LNCAP (cell line): ENCODE data around the gene STXBP5L.

Source experiments
- CTCF ChIP-seq: fragments of 450-650 bp; IDR thresholded peaks from 2 replicates; pipeline ENCODE4 v1.5.1; 2017; ENCODE audit warnings: mild to moderate bottlenecking

Gene STXBP5L

DNA sequence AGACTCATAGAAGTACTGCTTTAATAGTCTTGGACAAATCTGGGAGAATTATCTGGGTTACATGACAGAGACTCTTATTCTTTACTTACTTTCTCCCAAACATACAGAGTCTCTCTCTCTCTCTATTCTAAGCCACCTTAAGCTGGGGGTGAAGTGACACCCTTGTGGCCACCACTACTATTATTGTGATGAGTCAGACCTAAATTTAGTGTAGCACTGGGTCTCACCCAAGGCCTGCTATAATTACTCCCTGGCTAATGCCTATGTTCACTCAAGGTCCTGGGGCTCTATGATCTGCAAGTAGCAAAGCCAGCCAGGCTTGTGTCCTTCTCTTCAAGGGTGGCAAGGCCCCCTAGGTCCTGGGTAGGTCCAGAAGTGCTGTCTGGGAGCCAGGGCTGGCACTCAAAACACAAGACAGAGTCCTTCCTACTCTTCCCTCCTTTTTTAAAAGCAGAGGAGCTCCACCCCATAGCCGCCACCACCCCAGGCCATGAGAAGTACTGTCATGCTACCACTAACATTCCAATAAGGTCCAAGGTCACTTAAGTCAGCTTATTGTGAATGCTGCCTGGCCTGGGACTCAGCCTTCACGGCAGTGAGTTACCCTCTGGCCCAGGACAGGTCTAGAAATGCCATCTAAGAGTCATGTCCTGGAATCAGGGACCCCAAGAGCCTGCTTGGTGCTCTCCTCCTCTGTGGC, 454.2 kb downstream of the STXBP5L start:
- TF ChIP-seq CTCF, result no peak

GRCh38 chr3:121399820-121400219, 491.8 kb downstream of the STXBP5L start:
- TF ChIP-seq CTCF, result no peak

GRCh38 chr3:121405631-121406030, 497.6 kb downstream of the STXBP5L start:
- TF ChIP-seq CTCF, result no peak

GRCh38 chr3:121411523-121411922, 503.5 kb downstream of the STXBP5L start:
- no peak for TF ChIP-seq CTCF

DNA sequence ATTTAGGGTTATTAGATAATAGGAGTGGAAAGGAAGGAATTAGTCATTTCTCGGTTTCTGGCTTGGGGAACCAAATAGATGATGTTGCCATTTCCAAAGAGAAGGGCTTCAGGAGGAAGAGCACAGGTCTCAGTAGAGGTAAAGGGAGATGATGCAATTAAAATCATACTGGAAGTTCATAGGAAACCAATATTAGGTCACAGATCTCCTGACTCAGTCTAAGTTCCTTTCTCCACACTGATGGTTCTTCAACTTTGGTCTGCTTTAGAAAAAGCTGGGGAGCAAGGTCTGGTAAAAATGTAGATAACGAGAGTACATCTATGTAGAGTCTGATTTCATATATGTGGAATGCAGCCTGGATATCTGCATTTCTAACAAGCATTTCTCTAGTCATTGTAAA, 506.9 kb downstream of the STXBP5L start:
- TF ChIP-seq CTCF, result no peak

DNA sequence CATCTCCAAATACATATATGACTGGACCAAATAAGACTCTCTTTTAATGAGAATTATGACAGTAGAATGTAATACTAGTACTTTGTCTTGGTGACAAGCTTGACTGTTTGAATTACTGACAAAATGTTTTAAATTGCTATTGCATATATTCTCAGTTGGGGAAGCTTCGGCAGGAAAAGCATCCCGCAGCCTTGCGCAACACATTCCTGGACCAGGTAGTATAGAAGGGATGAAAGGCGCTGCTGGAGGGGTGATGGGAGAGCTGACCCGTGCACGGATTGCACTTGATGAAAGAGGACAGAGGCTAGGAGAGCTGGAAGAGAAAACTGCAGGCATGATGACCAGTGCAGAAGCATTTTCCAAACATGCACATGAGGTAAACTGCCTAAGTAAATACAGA, 510.2 kb downstream of the STXBP5L start:
- no peak for TF ChIP-seq CTCF

DNA sequence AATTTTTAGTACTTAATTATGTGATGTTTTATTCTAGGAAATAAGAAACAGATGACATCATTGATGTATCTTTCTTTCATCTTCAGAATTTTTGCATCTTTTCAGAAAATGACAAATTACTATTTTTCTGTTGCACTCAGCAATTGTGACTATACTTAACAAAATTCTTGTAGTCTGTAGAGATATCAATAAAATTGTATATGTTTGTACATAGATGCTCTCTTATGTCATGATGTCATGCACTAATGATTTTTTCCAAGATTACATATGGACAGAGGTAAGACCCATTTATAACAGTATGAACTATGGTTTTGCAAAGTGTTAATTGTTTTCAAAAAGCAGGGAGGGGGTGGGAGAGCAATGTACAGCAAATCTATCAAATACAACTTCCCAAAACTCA, 516.5 kb downstream of the STXBP5L start:
- no peak for TF ChIP-seq CTCF
